Occipital lobe (tissue), 2 donors: ENCODE measurements around the gene RNF186. TPM values are rescaled to one million over a fixed set of nuclear protein-coding genes. Genes with fewer than 3 reads are reported as not detected.

ENCODE experiments used
- DNase-seq: peaks from one replicate; lab custom pipeline; 2025; lab: John Stamatoyannopoulos, UW
- total RNA-seq: library from RNA; depleted of rRNA; stranded (reverse); fragments of >200 nt; gene quantifications from one replicate; pipeline ENCODE4 v1.2.3, GENCODE V29; 2014

The RNF186 gene
- total RNA-seq, 1 donor from 2014 or later, result not detected

GRCh38 chr1:19764848-19765247 is 50.2 kb downstream of the RNF186 start:
- DNase-seq, result no peak

Other genes starting within 250 kb of the RNF186 start
- gene NBL1, start 171.0 kb downstream of the RNF186 start, total RNA-seq, result 29.2 TPM
- gene HTR6, start 150.4 kb downstream of the RNF186 start, total RNA-seq, result 0.16 TPM
- 0.31 TPM for gene TMCO4, start 15.4 kb downstream of the RNF186 start, total RNA-seq
- 14.2 TPM for gene OTUD3, start 67.1 kb upstream of the RNF186 start, total RNA-seq
- gene PLA2G2E, start 108.3 kb upstream of the RNF186 start, total RNA-seq, result not detected
- not detected for gene PLA2G2A, start 164.3 kb upstream of the RNF186 start, total RNA-seq